Mucosa of rectum (tissue), 2 donors: Measurements from ENCODE around the gene FGGY.

Experiments
- H3K27ac ChIP-seq, 2 donors: one replicate each; pipeline ENCODE4 v1.7.0; 2013; ENCODE audit warnings: inconsistent platforms in 2 of 2, low read depth in 2 of 2, low read length in 2 of 2
- H3K27me3 ChIP-seq, 2 donors: one replicate each; pipeline ENCODE4 v1.7.0; 2013; ENCODE audit warnings: low read length in 2 of 2; ENCODE audit not compliant: control insufficient read depth in 2 of 2, insufficient read depth in 2 of 2
- H3K36me3 ChIP-seq, 2 donors: one replicate each; pipeline ENCODE4 v1.7.0; 2013; ENCODE audit warnings: low read length in 2 of 2; ENCODE audit not compliant: control insufficient read depth in 2 of 2, insufficient read depth in 2 of 2
- H3K4me1 ChIP-seq, 2 donors: one replicate each; pipeline ENCODE4 v1.7.0; 2013; ENCODE audit warnings: low read length in 2 of 2, mild to moderate bottlenecking in 1 of 2; ENCODE audit not compliant: control insufficient read depth in 2 of 2, insufficient read depth in 2 of 2
- H3K4me3 ChIP-seq, 2 donors: one replicate each; pipeline ENCODE4 v1.7.0; 2013; ENCODE audit warnings: low read length in 2 of 2
- H3K9ac ChIP-seq, 2 donors: one replicate each; pipeline ENCODE4 v1.7.0; 2013; ENCODE audit warnings: low read length in 2 of 2, low read depth in 1 of 2, mild to moderate bottlenecking in 1 of 2
- H3K9me3 ChIP-seq, 2 donors: one replicate each; pipeline ENCODE4 v1.7.0; 2013; ENCODE audit warnings: low read length in 2 of 2; ENCODE audit not compliant: control insufficient read depth in 2 of 2
- donor health status: healthy.
- donor health status: Normal muscosa, but diverticular disease.

Gene FGGY

GRCh38 chr1:59657873-59658465 lies 361.1 kb downstream of the FGGY start:
- H3K27ac ChIP-seq, result no peak overlapping the region
- H3K9me3 ChIP-seq, result no peaks in the 10 kb centered on the region
- H3K4me3 ChIP-seq, result no peak overlapping the region
- no peaks in the 10 kb centered on the region for H3K36me3 ChIP-seq
- H3K9ac ChIP-seq, result no peak overlapping the region
- H3K4me1 ChIP-seq, result no peaks in the 10 kb centered on the region
- no peaks in the 10 kb centered on the region for H3K27me3 ChIP-seq

DNA sequence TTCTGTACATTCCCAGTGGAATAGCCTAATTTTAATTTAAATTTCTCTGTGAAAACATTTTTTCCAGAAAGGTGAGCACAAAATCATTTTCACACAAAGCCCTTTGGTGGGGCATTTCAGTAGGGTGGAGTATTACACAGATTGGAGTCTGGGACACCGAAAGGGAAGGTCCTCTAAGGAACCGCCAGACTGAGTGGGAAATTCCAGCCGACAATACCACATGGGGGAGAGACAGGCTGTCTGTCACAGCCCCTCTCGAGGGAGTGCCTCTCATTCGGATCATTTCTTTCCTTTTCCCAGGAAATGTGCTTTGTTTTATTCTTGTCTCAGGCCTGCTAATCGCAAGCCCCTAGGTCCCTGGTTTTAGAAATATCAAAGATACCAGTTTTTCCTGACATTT lies 367.3 kb downstream of the FGGY start:
- Histone ChIP-seq H3K36me3 (no peaks in the 10 kb centered on the region), H3K4me1 (no peaks in the 10 kb centered on the region), H3K27me3 (no peaks in the 10 kb centered on the region), H3K4me3 (no peak overlapping the region), H3K9me3 (no peaks in the 10 kb centered on the region), H3K27ac (no peak overlapping the region), H3K9ac (no peak overlapping the region)

DNA sequence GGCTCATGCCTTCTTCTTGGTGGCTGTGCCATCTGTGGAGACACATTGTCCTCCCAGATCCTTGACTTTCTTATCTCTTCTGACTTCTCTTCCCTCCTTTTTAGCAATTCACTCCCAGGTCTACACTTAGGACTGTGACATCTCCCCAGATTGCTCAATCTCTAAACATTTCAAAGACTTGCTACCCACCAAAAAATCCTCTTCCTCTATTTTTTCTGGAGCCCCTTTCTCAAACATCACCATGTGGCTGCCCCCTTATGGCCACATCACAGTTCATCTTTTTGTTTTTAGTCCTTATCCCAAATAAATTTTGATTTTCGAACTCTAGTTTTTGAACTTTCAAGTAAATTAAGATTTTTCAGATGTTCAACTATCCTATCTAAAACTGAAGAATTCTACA lies 369.2 kb downstream of the FGGY start:
- Histone ChIP-seq H3K9me3 (no peaks in the 10 kb centered on the region), H3K4me3 (no peak overlapping the region), H3K27me3 (no peaks in the 10 kb centered on the region), H3K36me3 (no peaks in the 10 kb centered on the region), H3K4me1 (no peaks in the 10 kb centered on the region), H3K9ac (no peak overlapping the region), H3K27ac (no peak overlapping the region)

- H3K9ac ChIP-seq, result no peak overlapping the region
- H3K36me3 ChIP-seq, result no peaks in the 10 kb centered on the region
- no peak overlapping the region for H3K27ac ChIP-seq
- no peaks in the 10 kb centered on the region for H3K27me3 ChIP-seq
- H3K4me1 ChIP-seq, result no peaks in the 10 kb centered on the region
- H3K4me3 ChIP-seq, result no peak overlapping the region
- no peaks in the 10 kb centered on the region for H3K9me3 ChIP-seq
Observed at GRCh38 chr1:59667020-59667419, 370.1 kb downstream of the FGGY start.

- H3K9me3 ChIP-seq, result no peaks in the 10 kb centered on the region
- H3K27me3 ChIP-seq, result no peaks in the 10 kb centered on the region
- no peak overlapping the region for H3K9ac ChIP-seq
- no peaks in the 10 kb centered on the region for H3K36me3 ChIP-seq
- H3K4me3 ChIP-seq, result no peak overlapping the region
- H3K27ac ChIP-seq, result peak overlapping the region; percentile 1 to 7
- H3K4me1 ChIP-seq, result peaks cover 5 to 9% of the 10 kb centered on the region in 2 donors
Observed at GRCh38 chr1:59669752-59670312, 372.9 kb downstream of the FGGY start.

GRCh38 chr1:59670662-59671061 lies 373.8 kb downstream of the FGGY start:
- H3K27ac ChIP-seq, result peak overlapping the region; percentile 1 to 45
- no peak overlapping the region for H3K9ac ChIP-seq
- peaks cover 5 to 9% of the 10 kb centered on the region in 2 donors for H3K4me1 ChIP-seq
- H3K9me3 ChIP-seq, result no peaks in the 10 kb centered on the region
- H3K4me3 ChIP-seq, result no peak overlapping the region
- H3K27me3 ChIP-seq, result no peaks in the 10 kb centered on the region
- no peaks in the 10 kb centered on the region for H3K36me3 ChIP-seq

DNA sequence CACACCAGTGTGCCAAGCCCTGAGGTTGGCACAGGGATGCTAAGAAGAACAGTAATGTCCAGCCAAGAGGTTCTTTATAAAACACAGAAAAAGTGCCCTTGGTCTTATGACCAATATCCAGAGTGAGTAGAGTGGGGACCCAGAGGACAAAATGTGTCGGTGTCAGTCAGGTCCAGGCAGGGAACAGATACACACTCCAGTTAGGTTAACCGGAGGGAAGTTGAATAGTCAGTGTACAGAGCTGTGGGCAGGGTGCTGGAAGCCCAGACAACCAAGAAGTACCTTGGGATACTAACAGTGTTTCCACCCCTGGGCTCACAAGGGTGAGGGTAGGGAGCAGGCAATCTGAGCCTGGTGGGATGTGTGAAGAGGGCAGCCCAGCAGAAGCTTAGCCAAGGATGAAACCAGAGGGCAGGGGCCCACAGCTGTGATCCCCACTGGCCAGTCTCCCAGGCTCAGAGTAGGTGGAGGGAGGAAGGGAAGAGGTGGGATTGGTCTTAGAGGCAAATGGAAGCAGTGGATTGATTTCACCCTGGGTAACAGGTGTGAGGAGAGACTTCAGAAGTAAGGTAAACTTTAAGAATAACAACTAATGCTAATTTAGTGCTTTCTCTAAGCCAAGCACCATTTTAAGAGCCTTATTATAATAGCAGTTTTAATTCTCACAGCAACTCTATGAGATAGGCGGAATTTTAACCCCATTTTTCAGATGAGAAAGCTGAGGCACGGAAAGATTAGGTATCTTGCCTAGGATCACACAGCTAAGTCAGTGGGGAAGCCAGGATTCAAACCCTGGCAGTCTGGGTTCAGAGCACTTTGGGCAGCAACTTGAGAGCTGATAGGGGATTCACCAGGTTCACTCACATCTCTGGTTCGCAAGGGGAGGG lies 374.4 kb downstream of the FGGY start:
- Histone ChIP-seq H3K27ac (peak overlapping the region in 1 of 2 donors; percentile 45), H3K4me1 (peaks cover 5 to 9% of the 10 kb centered on the region in 2 donors), H3K9ac (no peak overlapping the region), H3K9me3 (no peaks in the 10 kb centered on the region), H3K4me3 (no peak overlapping the region), H3K36me3 (no peaks in the 10 kb centered on the region), H3K27me3 (no peaks in the 10 kb centered on the region)

DNA sequence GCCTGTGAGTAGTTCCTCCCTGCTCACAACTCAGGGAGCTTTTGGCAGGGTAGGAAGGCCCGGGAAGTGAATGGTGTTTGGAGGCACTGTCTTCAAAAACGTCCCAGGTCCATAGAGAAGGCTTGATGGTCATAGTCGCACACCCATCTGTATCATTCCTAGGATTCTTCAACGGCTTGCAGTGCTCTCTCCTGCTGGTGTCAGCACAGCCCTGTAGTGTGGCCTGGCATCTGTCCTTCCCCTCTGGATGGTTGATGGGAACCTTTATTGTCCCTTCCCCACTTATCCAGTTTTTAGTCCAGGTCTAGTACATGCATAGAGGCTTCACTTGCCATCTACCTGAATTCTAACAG lies 375.0 kb downstream of the FGGY start:
- H3K4me3 ChIP-seq, result no peak overlapping the region
- H3K4me1 ChIP-seq, result peaks cover 5 to 9% of the 10 kb centered on the region in 2 donors
- H3K27ac ChIP-seq, result no peak overlapping the region

GRCh38 chr1:59672851-59673572 lies 376.1 kb downstream of the FGGY start:
- no peak overlapping the region for H3K27ac ChIP-seq
- no peaks in the 10 kb centered on the region for H3K27me3 ChIP-seq
- no peaks in the 10 kb centered on the region for H3K36me3 ChIP-seq
- H3K9me3 ChIP-seq, result no peaks in the 10 kb centered on the region
- H3K4me3 ChIP-seq, result no peak overlapping the region
- peaks cover 5 to 9% of the 10 kb centered on the region in 2 donors for H3K4me1 ChIP-seq
- no peak overlapping the region for H3K9ac ChIP-seq

More for the DNA sequence above, 375.0 kb downstream of the FGGY start:
- Histone ChIP-seq H3K36me3 (no peaks in the 10 kb centered on the region), H3K9ac (no peak overlapping the region), H3K9me3 (no peaks in the 10 kb centered on the region), H3K27me3 (no peaks in the 10 kb centered on the region)
